Measurements from ENCODE around the gene HPSE2. TPM values are rescaled to one million over a fixed set of nuclear protein-coding genes. Genes with fewer than 3 reads are reported as not detected.

The HPSE2 gene
- total RNA-seq, 1 donor from 2014 or later = not detected

DNA sequence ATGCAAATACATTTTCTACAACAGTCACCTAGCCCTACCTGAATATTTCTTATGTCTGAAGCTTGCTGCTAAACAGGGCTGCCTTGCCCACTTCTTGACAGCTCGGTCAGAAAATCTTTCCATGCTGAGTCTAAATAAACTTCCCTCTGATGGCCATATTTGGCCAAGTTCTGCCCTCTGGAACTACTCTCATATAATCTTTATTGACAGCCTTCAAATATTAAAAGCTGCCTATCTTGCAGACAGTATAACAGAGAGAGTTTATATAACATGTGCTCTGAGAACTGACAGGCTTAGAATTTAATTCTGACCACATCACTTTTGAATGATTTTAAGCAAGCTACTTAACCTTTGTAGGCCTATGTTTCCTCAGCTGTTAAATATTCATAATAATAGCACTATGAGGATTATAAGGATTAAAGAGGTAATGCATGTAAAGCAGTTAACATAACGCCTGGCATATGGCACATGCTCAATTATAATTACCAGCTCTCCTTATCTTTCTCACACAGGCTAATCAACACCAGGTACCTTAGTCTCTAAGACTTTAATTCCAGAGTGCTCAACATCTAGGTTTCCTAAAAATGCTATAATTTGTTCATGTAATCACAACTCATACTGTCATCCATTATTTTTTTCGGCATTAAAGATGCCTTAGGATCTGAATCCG, 334.1 kb downstream of the HPSE2 start:
- no peak overlapping the region for H3K27ac ChIP-seq (replicated peaks)
- intact Hi-C loops (cut with micrococcal nuclease) = no loop called here
- TF ChIP-seq, protein P1, sequence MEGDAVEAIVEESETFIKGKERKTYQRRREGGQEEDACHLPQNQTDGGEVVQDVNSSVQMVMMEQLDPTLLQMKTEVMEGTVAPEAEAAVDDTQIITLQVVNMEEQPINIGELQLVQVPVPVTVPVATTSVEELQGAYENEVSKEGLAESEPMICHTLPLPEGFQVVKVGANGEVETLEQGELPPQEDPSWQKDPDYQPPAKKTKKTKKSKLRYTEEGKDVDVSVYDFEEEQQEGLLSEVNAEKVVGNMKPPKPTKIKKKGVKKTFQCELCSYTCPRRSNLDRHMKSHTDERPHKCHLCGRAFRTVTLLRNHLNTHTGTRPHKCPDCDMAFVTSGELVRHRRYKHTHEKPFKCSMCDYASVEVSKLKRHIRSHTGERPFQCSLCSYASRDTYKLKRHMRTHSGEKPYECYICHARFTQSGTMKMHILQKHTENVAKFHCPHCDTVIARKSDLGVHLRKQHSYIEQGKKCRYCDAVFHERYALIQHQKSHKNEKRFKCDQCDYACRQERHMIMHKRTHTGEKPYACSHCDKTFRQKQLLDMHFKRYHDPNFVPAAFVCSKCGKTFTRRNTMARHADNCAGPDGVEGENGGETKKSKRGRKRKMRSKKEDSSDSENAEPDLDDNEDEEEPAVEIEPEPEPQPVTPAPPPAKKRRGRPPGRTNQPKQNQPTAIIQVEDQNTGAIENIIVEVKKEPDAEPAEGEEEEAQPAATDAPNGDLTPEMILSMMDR (IDR thresholded peaks at IDR 0.05; ENCODE audit: borderline replicate concordance) = no peak
- no peak for DNase-seq
- no peaks in the 10 kb centered on the region for H3K36me3 ChIP-seq
- H3K9me3 ChIP-seq (replicated peaks) = no peaks in the 10 kb centered on the region
- H3K27me3 ChIP-seq (ENCODE audit: low read depth) = no peaks in the 10 kb centered on the region
- no peaks in the 10 kb centered on the region for H3K4me1 ChIP-seq
- no peak overlapping the region for H3K4me3 ChIP-seq

DNA sequence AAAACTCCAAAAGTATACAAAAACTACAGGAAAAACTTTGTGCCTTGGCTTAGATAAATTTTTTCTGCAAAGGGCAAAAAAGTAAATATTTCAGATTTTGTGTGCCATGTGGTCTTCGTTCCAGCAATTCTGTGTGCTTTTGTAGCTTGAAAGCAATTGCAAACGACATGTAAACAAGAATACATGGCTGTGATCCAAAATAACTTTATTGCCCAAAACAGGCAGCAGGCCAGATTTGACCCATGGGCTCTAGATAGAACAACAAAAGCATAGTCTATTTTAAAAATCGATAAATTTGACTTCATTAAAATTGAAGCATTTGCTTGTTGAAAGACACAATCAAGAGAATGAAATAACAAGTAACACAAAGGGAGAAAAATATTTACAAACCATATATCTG, 336.6 kb downstream of the HPSE2 start:
- TF ChIP-seq, protein P1 (IDR thresholded peaks at IDR 0.05; ENCODE audit: borderline replicate concordance) = no peak
- intact Hi-C loops (cut with micrococcal nuclease) = no loop called here
- no peak overlapping the region for H3K4me3 ChIP-seq
- no peak for DNase-seq
- H3K9me3 ChIP-seq (replicated peaks) = no peaks in the 10 kb centered on the region
- H3K36me3 ChIP-seq = no peaks in the 10 kb centered on the region
- H3K27me3 ChIP-seq (ENCODE audit: low read depth) = no peaks in the 10 kb centered on the region
- H3K27ac ChIP-seq (replicated peaks) = no peak overlapping the region
- no peaks in the 10 kb centered on the region for H3K4me1 ChIP-seq

DNA sequence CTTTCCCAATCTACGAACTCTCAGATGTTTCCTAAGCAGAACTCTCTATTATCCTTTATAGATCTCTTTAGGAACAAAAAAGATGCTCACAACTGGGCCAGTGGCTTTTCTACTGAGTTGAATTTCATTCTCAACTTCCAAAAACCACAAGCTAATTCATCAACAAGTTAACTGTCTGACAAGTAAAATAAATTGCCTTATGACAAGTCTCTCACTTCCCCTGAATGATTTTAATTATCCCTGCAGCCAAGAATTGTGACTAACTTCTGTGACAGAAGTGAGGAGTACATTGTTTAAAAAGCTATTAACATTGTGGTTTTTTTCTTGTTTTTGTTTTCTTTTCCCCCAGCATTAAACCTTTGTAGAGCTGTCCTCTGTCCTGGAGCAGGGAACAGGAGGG, 343.1 kb downstream of the HPSE2 start:
- DNase-seq = no peak
- no peaks in the 10 kb centered on the region for H3K36me3 ChIP-seq
- no peaks in the 10 kb centered on the region for H3K9me3 ChIP-seq (replicated peaks)
- no peaks in the 10 kb centered on the region for H3K4me1 ChIP-seq
- no peak overlapping the region for H3K27ac ChIP-seq (replicated peaks)
- no peaks in the 10 kb centered on the region for H3K27me3 ChIP-seq (ENCODE audit: low read depth)
- intact Hi-C loops (cut with micrococcal nuclease) = no loop called here
- TF ChIP-seq, protein P1 (IDR thresholded peaks at IDR 0.05; ENCODE audit: borderline replicate concordance) = no peak
- H3K4me3 ChIP-seq = no peak overlapping the region

DNA sequence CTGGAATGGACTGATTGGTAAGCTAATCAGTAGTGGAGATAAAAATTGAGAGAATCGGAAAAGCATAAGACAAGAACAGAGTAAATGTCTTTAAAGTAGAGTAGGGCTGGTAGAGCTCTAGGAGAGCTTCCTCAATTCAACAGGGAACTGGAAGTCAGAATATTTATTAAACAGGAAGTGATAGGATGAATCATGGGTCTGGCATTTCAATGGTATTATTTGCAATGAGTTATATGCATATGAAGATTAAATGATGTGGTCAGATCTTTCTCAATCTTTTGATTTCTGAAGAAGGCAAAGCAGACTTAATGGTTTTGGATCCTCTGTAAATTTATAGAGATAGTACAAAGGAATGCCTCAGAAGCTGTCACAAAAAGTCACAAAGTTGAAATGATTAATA, 349.0 kb downstream of the HPSE2 start:
- Histone ChIP-seq H3K4me1 (no peaks in the 10 kb centered on the region), H3K27ac (replicated peaks) (no peak overlapping the region), H3K27me3 (ENCODE audit: low read depth) (no peaks in the 10 kb centered on the region), H3K4me3 (no peak overlapping the region), H3K36me3 (no peaks in the 10 kb centered on the region), H3K9me3 (replicated peaks) (no peaks in the 10 kb centered on the region)
- intact Hi-C loops (cut with micrococcal nuclease) = no loop called here
- DNase-seq = no peak
- TF ChIP-seq, protein P1 (IDR thresholded peaks at IDR 0.05; ENCODE audit: borderline replicate concordance) = no peak

DNA sequence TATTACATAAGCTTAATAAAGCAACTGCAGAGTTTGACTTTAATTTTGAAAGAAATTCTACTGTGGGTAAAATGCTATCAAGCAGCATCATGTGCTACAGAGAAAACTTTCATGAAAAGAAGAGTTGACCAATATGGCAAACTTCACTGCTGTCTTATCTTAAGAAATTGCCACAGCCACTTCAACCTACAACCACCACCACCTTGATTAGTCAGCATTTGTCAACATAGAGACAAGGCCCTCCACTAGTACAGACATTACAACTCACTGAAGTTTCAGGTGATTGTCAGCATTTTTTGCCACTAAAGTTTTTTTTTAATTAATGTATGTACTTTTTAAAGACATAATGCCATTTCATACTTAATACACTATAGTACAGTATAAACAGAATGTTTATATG, 350.3 kb downstream of the HPSE2 start:
- DNase-seq = no peak
- TF ChIP-seq, protein P1 (IDR thresholded peaks at IDR 0.05; ENCODE audit: borderline replicate concordance) = no peak
- H3K36me3 ChIP-seq = no peaks in the 10 kb centered on the region
- no peaks in the 10 kb centered on the region for H3K4me1 ChIP-seq
- no peak overlapping the region for H3K4me3 ChIP-seq
- H3K27me3 ChIP-seq (ENCODE audit: low read depth) = no peaks in the 10 kb centered on the region
- H3K27ac ChIP-seq (replicated peaks) = no peak overlapping the region
- H3K9me3 ChIP-seq (replicated peaks) = no peaks in the 10 kb centered on the region
- intact Hi-C loops (cut with micrococcal nuclease) = no loop called here
